HG03108 (cell line): ENCODE measurements around the gene IGF1.

Experiments
- ATAC-seq: cut with Tn5 transposase; IDR thresholded peaks from one replicate; pipeline ENCODE4 v1.9.1; 2021; ENCODE audit warnings: moderate library complexity; ENCODE audit not compliant: unreplicated experiment

IGF1 gene

DNA sequence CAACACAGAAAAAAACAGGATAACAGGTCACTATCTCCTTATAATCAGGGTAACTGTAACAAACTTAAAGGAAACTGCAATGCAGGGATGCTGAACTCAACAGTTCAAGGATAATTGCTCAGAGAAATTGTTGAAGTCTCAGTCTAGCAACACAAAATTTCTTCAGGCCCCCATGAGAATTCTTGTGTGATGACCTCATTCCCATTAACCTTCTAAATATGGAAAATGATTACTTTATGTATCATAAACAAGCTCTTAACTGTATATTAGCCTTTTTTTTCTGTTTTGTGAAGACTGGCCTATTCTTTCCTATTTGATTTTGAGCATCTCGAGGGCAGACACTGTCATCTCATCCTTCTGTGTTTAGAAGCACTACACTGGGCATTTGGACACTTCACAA lies 47.1 kb downstream of the IGF1 start:
- no peak for ATAC-seq

DNA sequence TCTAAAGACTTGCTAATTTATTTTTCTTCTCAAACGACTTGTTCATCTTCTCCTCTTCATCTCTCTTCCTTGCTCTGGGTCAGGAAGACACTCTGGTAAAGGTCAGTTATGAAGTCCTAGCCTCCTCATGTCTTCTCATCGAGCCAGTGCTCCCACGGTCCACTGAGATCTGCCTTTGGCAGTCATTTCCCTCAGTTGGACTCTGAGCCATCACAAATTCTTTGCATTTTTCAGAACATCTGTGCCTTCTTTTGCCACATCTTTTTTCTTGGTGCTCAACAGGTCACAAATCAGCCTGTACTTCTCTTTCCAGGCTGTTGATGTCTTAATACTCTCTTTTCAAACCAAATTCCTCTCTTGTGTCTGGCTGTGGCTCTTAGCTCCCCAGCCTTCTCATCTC lies 49.7 kb downstream of the IGF1 start:
- ATAC-seq: no peak

GRCh38 chr12:102429211-102430154 lies 50.9 kb downstream of the IGF1 start:
- ATAC-seq: no peak

DNA sequence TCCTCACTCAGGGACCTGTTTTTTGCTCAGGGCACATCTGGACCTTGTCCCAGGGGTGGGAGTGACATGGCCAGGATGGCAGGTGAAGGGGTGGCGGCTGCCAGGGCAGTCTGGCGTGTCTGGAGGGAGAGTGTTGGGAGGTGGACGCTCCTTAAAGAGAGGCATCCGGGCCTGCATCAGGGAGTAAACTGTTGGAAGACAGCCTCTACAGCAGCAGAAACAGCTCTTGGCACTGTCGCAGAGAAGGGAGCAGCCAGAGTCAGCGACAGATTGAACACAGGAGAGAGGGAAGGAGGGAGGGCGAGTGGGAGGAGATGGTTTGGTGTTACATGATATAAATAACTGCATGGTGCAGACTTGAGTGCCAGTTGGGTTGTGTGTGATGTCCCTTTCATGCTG lies 52.8 kb downstream of the IGF1 start:
- ATAC-seq: no peak

DNA sequence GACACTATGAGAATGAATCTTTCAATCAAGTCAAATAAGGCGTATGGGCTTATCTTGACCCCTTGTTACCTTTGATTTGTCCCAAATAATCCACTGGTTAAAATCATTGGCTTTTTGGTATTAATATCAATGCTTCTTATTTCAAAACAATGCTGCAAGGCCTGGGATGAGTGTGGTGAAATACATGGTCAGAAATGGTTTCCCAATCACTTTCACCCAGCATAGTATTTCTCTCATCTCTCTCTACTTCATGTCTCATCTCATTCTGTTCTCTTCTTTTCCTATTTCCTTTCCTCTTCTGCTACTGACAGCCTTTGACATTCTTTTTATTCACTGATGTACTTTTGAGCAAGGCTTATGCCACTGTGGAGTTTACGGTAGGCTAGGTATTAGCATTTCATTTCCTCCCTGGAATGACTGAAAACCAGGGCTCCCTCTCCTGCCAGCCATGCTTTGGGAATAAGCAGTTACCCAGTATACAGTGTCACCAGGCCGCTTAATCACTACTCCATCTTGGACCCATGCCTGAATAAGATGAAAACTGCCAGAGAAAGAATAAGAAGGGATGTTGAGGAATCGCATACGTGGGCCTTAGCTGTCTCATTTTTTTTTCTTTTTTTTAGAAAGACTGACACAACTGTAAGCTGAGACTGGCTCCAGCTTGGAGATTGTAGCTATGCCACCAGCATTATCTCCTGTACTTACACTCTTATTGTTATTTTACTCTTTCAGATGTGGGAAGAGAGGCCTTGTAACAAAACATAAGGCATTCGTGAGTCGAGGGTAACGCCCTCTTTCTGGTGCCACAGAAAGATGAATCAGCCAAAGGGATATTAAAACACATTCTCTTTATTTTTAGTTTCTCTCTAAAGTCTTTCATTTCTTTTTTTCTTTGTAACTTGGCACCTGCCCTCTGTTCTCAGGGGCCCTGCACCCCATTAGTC lies 53.5 kb downstream of the IGF1 start:
- no peak for ATAC-seq

DNA sequence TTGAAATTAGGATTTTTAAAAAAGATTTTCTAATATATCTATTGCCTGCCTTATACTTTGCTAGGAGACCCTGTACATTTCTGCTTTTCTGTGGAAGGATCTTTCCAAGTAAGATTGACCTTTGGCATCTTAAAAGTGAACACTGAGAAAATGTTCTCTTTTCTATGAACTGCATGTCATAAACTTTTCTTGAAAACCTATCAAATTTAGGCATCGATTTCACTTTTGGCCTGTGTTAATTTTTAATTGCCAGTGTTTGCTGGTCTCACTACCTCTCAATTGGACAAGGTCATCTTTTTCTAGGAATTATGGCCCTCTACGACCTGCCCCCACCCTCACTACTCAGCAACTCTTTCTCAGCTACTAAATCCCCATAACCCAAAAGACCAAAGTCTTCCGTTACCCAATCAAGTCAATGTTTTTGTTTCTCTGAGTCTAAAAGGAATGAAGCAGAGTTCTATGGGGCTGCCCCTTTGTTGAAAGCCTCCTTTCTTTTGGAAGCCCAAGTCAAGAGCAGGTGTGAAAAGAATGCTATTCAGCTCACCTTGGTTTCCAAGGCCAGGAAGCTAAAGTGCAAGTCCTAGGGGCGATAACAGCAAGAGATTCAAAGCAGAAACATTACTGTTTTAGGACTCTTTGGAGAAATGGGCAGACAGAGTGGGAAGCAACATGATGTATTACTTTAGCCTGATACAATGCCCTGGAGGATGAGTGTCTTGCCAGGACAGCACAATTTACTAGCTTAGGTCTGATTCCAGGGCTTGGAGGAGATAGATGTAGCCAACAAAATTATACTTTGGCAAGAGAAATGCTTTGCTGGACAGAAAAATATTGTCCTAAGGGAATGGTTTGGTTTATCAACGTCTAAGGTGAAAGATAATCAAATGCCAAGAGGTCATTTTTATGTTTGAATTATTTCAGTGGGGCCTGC lies 55.0 kb downstream of the IGF1 start:
- ATAC-seq: no peak

DNA sequence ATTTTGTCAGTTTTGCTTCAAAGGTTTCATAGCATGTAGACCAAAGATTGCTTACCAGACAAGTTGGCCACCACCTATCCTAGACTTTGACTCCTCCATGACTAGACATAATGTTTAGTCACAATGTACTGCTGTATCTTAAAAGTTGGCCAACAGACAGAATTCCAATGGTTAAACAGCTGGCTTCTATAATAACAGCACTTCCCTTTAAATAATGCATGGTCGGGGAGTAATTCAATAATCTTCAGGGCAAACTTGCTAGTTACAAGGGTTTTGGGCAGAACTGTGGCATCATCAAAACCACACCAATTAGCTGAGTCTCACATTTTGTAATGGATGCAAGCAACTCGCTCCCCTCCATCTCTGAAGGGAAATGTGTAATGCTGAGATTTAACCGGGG lies 56.9 kb downstream of the IGF1 start:
- ATAC-seq: no peak

GRCh38 chr12:102421802-102422583 lies 58.4 kb downstream of the IGF1 start:
- no peak for ATAC-seq

DNA sequence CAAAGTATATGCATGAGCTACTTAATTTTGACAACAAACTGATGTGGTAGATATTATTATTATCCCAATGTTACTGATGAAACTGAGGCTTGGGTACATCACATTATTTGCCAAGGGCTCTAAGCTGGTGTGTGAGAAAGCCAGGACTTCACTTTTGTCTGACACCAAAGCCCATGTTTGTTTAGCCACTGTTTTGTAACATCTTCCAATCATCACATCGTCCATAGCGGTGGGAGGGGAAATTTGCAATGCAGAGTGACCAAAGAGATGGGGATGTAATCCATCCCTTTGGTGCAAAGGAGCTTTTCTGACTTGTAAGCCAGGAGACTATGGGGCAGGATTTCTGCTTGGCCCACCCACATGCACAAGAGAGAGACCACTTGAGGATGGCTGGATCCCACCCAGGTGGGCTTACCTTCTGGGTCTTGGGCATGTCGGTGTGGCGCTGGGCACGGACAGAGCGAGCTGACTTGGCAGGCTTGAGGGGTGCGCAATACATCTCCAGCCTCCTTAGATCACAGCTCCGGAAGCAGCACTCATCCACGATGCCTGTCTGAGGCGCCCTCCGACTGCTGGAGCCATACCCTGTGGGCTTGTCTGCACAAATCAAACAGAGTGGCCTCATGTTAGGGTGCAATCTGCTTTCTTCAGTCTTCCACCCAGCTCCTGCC lies 61.1 kb downstream of the IGF1 start:
- no peak for ATAC-seq

GRCh38 chr12:102417055-102417454 lies 63.3 kb downstream of the IGF1 start:
- no peak for ATAC-seq

DNA sequence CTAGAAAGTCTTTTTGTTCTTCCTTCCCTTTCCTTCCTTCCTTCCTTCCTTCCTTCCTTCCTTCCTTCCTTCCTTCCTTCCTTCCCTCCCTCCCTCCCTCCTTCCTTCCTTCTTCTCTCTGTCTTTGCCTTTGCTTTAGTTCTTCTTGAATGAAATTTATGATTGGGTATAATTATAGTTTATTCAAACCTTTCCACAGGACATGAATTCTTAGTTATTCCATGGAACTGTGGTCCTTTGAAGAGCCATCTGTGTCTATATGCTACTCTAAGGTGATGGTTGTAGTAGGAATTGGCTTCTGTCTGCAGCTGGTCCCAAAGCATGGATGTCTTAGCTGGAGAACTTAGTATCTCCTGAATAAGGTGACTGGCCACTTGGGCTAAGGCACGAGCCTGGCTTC lies 64.8 kb downstream of the IGF1 start:
- no peak for ATAC-seq

- no peak for ATAC-seq
Measured at GRCh38 chr12:102413396-102413795, 67.0 kb downstream of the IGF1 start.

GRCh38 chr12:102410511-102410910 lies 69.9 kb downstream of the IGF1 start:
- ATAC-seq: no peak

DNA sequence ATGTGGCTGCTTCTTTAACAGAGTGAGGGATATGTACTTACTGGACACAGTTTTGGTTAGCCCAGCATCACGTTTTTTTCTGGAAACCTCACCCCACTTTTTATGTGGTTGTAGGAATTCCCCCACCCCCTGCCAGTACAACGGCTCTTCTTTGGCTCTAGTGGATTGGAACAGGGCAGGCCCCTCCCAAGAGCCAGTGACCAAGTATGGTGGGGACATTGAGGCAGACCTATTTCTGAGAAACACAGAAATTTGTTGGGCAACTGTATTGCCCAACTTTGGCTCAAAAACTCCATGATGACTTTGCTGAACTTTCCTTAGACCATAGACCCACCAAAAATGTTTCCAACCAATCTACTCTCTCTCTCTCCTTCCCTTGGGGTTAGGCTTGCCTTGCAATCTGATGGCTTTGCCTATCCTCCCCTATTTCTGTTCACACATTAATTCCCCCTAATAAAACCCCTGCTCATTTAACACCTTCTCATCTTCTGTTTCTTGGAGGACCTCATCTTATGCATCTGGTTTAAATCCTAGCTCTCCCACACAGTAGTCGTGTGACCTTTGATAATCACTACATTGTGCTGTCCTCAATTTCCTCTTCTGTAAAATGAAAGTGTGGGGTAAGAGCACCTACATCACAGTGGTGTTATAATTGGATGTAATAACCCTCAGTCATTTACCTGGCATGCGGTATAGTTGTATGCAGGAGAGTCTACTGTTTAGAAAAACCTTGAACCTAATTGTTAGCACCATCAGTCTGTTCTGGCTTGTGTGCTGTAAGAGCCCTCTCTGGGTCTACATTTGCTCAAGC lies 71.7 kb downstream of the IGF1 start:
- no peak for ATAC-seq

- no peak for ATAC-seq
Measured at GRCh38 chr12:102407776-102408486, 72.4 kb downstream of the IGF1 start.

- no peak for ATAC-seq
Measured at GRCh38 chr12:102406033-102406584, 74.3 kb downstream of the IGF1 start.

DNA sequence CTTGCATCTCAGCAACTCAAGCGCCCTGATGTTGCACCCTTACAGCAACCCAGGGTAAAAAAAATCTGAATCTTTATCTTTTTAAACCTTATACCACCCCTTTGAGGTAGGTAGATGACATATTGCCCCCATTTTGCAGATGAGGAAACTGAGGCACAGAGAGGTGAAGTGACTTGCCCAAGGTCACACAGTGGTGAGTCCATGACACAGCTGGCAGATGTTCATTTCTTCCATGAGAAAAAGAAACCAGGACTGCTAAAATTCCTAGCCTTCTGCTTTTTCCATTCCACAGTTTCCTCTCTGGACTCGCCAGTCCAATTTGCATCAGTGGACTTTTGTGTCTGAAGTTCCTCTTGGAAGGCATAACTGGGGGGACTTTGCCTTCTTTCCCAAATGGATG lies 79.3 kb downstream of the IGF1 start:
- no peak for ATAC-seq

DNA sequence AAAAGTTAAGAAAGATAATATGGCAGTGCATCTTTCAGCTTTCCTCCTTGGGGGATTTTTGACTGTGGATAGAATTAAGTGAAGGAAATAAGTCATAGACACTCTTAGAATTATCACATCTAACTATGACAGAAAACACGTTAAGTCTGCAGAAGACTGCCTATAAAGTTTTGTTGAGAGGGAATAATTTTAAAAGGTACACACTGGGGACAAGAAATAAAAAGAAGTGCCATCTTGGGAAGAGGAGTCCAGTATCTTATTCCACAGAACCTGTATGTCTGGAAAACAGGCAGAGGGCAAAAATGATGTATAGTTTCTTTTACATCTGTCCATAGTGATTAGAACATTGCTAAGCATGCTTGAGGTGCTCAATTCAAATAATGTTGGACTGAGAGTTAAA lies 80.7 kb downstream of the IGF1 start:
- no peak for ATAC-seq
